Fibroblast of lung (primary cell): ENCODE results near the gene DYNC2I2. TPM values are rescaled to one million over a fixed set of nuclear protein-coding genes. Genes with fewer than 3 reads are reported as not detected.

Source experiments
- DNase-seq, 2 donors: peaks; one replicate each; pipeline versions ENCODE4 v3.0.0 to v3.0.0-alpha.2; 2010; ENCODE audit warnings: low read depth in 2 of 2
- H2AFZ ChIP-seq: 2 replicates; pipeline ENCODE4 v1.5.1; 2012; ENCODE audit warnings: low read length, control low read depth, inconsistent platforms
- H3K27ac ChIP-seq: 2 replicates; pipeline ENCODE4 v1.5.1; 2011; ENCODE audit warnings: low read length, control low read depth; ENCODE audit not compliant: insufficient read depth
- H3K27me3 ChIP-seq: 2 replicates; pipeline ENCODE4 v1.5.1; 2011; ENCODE audit warnings: mild to moderate bottlenecking, low read length; ENCODE audit not compliant: control insufficient read depth, insufficient read depth
- H3K36me3 ChIP-seq: 2 replicates; pipeline ENCODE4 v1.5.1; 2011; ENCODE audit warnings: low read length; ENCODE audit not compliant: control insufficient read depth, insufficient read depth
- H3K4me1 ChIP-seq: 2 replicates; pipeline ENCODE4 v1.5.1; 2011; ENCODE audit warnings: low read length; ENCODE audit not compliant: control insufficient read depth, insufficient read depth; ENCODE audit errors: extremely low read depth
- H3K4me2 ChIP-seq: 2 replicates; pipeline ENCODE4 v1.5.1; 2011; ENCODE audit warnings: low read length, control low read depth; ENCODE audit not compliant: insufficient read depth; ENCODE audit errors: extremely low read depth
- H3K4me3 ChIP-seq, 4 experiments: fragments of 200-600 bp in 1 of 4; sonication (generic) in 1 of 4; replicated peaks in 1 of 4; 2 replicates each; pipeline ENCODE4 v1.5.1; 2011 to 2016; ENCODE audit warnings: low read length in 4 of 4, low read depth in 3 of 4, mild to moderate bottlenecking in 3 of 4, control low read depth in 2 of 4, inconsistent platforms in 1 of 4, mixed read lengths in 1 of 4; ENCODE audit not compliant: insufficient read depth in 1 of 4; ENCODE audit errors: control extremely low read depth in 1 of 4
- H3K79me2 ChIP-seq: 2 replicates; pipeline ENCODE4 v1.5.1; 2012; ENCODE audit warnings: mild to moderate bottlenecking, low read length, inconsistent platforms; ENCODE audit not compliant: control insufficient read depth, insufficient read depth
- H3K9ac ChIP-seq: 2 replicates; pipeline ENCODE4 v1.5.1; 2011; ENCODE audit warnings: mild to moderate bottlenecking, low read length, control low read depth; ENCODE audit not compliant: insufficient read depth
- H3K9me3 ChIP-seq: 2 replicates; pipeline ENCODE4 v1.5.1; 2012; ENCODE audit warnings: low read depth, low read length; ENCODE audit not compliant: control insufficient read depth, insufficient read depth
- H4K20me1 ChIP-seq: 2 replicates; pipeline ENCODE4 v1.5.1; 2011; ENCODE audit warnings: low read length; ENCODE audit not compliant: control insufficient read depth, insufficient read depth; ENCODE audit errors: extremely low read depth
- CTCF ChIP-seq, 2 donors: IDR thresholded peaks in 1 of 2; conservative IDR thresholded peaks in 1 of 2; 1 replicate in 1 of 2; 2 replicates in 1 of 2; pipeline ENCODE4 v1.5.1; 2011 to 2012; ENCODE audit warnings: low read length in 2 of 2, control low read depth in 1 of 2, inconsistent platforms in 1 of 2, low read depth in 1 of 2, mild to moderate bottlenecking in 1 of 2
- EZH2 ChIP-seq: IDR thresholded peaks from 2 replicates; pipeline ENCODE4 v1.5.1; 2012; ENCODE audit warnings: low read length, control low read depth, mild to moderate bottlenecking; ENCODE audit errors: missing control alignments
- polyA plus RNA-seq, 2 donors: library from polyadenylated mRNA; depleted of rRNA in 1 of 2; stranded (reverse) in 1 of 2; unstranded in 1 of 2; fragments of >200 nt; gene quantifications; 2 replicates each; pipeline ENCODE4 v1.2.1, GENCODE V29; 2011 to 2012; ENCODE audit warnings: missing spikeins in 1 of 2
- total RNA-seq: library from RNA; depleted of rRNA; stranded (reverse); fragments of >200 nt; gene quantifications from 2 replicates; pipeline ENCODE4 v1.2.1, GENCODE V29; 2014

The DYNC2I2 gene
- total and polyA plus RNA-seq, 2 donors (not counting 1 experiment from before 2014, with no cell fraction given): 13.2 to 41.5 TPM

DNA sequence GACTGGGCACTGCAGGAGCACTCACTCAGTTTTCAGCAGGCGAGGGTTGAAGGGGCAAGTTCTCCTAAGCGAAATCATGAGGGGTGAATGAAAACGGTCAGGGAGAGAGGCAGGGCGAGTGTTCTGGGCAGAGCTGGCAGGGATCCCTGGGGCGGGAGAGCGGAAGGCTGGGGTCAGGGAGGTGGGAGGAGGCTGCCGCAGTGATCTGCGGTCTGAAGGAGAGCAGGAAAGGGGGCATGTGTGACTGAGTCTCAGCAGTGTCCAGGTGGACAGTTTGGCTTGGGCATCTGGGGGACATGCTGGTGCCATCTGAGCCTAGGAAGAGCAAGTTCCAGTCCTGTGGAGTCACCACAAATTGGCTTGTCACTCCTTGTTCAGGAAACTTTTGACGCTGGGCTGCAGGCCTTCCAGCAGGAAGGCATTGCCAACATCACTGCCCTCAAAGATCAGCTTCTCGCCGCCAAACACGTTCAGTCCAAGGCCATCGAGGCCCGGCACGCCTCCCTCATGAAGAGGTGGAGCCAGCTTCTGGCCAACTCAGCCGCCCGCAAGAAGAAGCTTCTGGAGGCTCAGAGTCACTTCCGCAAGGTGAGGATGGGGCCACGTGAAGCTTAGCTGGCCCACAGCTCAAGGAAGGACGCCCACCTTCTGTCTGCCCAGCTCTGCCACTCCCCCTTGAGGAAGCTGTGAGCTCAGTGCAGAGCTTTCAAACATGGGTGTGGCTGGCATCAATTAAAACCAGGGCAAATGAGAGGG, 31.1 kb downstream of the DYNC2I2 start:
- TF ChIP-seq CTCF (conservative IDR thresholded peaks at IDR 0.05 in 1 of 2, IDR thresholded peaks at IDR 0.05 in 1 of 2; ENCODE audit: low read depth in 1 of 2, low read length in 2 of 2): no peak
- no peak for TF ChIP-seq EZH2
- Histone ChIP-seq H3K4me1 (peaks cover 2% of the 10 kb centered on the region), H3K79me2 (no peaks in the 10 kb centered on the region), H3K4me3 (no peak overlapping the region), H3K9me3 (no peaks in the 10 kb centered on the region), H3K27me3 (no peaks in the 10 kb centered on the region), H3K27ac (no peak overlapping the region), H3K4me2 (no peak overlapping the region), H2AFZ (no peak overlapping the region), H3K36me3 (peaks cover 57% of the 10 kb centered on the region), H3K9ac (no peak overlapping the region), H4K20me1 (no peaks in the 10 kb centered on the region)
- DNase-seq: no peak

DNA sequence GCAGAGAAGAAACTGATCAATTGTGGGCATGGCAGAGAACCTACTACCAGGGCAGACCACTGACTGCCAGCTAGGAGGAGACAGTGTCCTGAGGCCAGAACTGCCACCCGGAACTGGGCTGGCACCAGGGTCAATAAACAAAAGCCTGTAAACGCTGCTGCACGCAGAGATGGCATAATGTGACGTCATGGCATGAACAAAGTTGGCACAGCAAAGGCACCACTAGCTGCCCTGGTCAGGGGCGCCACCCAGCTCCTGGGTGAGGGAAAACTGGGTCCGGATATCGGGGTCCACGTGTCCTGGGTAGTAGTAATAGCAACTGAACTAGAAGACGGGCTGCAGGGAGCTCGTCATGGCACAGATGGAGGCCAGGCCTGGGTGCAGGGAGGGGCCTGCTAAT, 32.1 kb downstream of the DYNC2I2 start:
- peaks cover 55% of the 10 kb centered on the region for H3K36me3 ChIP-seq
- H3K4me1 ChIP-seq: peaks cover 2% of the 10 kb centered on the region
- no peaks in the 10 kb centered on the region for H3K79me2 ChIP-seq
- TF ChIP-seq CTCF (conservative IDR thresholded peaks at IDR 0.05 in 1 of 2, IDR thresholded peaks at IDR 0.05 in 1 of 2; ENCODE audit: low read depth in 1 of 2, low read length in 2 of 2) (no peak), EZH2 (no peak)
- H3K9me3 ChIP-seq: no peaks in the 10 kb centered on the region
- DNase-seq: no peak
- H4K20me1 ChIP-seq: no peaks in the 10 kb centered on the region
- H2AFZ ChIP-seq: no peak overlapping the region
- no peak overlapping the region for H3K9ac ChIP-seq
- no peaks in the 10 kb centered on the region for H3K27me3 ChIP-seq
- no peak overlapping the region for H3K4me2 ChIP-seq
- H3K4me3 ChIP-seq: no peak overlapping the region
- H3K27ac ChIP-seq: no peak overlapping the region

GRCh38 chr9:128621730-128622455, 34.8 kb downstream of the DYNC2I2 start:
- no peak overlapping the region for H3K27ac ChIP-seq
- H3K4me1 ChIP-seq: no peaks in the 10 kb centered on the region
- no peak overlapping the region for H3K4me2 ChIP-seq
- H3K27me3 ChIP-seq: no peaks in the 10 kb centered on the region
- H2AFZ ChIP-seq: no peak overlapping the region
- no peaks in the 10 kb centered on the region for H3K9me3 ChIP-seq
- no peaks in the 10 kb centered on the region for H4K20me1 ChIP-seq
- no peaks in the 10 kb centered on the region for H3K79me2 ChIP-seq
- H3K9ac ChIP-seq: no peak overlapping the region
- no peak for TF ChIP-seq EZH2
- no peak for TF ChIP-seq CTCF (conservative IDR thresholded peaks at IDR 0.05 in 1 of 2, IDR thresholded peaks at IDR 0.05 in 1 of 2; ENCODE audit: low read depth in 1 of 2, low read length in 2 of 2)
- DNase-seq: no peak
- H3K36me3 ChIP-seq: peaks cover 50% of the 10 kb centered on the region
- no peak overlapping the region for H3K4me3 ChIP-seq
